ENCODE results near the gene SORL1. TPM values are rescaled to one million over a fixed set of nuclear protein-coding genes. Genes with fewer than 3 reads are reported as not detected.

The SORL1 gene
- polyA plus RNA-seq, 1 donor from 2014 or later: 6.5 TPM

DNA sequence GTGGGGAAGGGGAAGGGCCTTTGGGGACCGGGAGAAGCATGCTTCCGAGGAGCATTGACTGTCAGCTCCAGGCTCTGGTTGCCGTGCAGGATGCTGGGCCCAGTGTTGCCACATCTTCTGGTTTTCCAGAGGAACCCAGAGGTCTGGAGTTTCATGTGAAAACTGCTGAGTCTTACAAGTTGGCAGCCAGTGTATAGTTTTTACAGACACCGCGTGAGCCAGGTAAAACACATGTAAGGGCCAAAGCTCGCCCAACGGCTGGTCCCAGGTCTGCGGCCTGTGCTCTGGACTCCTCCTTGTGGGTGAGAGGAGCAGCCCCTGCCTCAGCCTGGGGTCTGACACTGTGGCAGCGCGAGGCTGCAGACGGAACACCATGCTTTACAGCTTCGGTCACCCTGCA, 19.1 kb downstream of the SORL1 start:
- no peak overlapping the region for H3K4me2 ChIP-seq (ENCODE audit: low read length)
- H2AFZ ChIP-seq (ENCODE audit: low read depth, low read length): no peak overlapping the region
- H3K9ac ChIP-seq (ENCODE audit: low read length): no peak overlapping the region
- no peak overlapping the region for H3K27ac ChIP-seq (ENCODE audit: low read length)
- no peaks in the 10 kb centered on the region for H3K27me3 ChIP-seq (ENCODE audit: insufficient read depth, low read depth, low read length)
- no peaks in the 10 kb centered on the region for H3K79me2 ChIP-seq (replicated peaks; ENCODE audit: insufficient read depth, low read length)
- no peaks in the 10 kb centered on the region for H3K36me3 ChIP-seq (ENCODE audit: insufficient read depth, low read length)
- H3F3A ChIP-seq (ENCODE audit: insufficient read depth, low read length, poor library complexity, severe bottlenecking): no peaks in the 10 kb centered on the region
- no peak overlapping the region for H3K4me3 ChIP-seq (ENCODE audit: low read length)
- no peaks in the 10 kb centered on the region for H3K9me3 ChIP-seq (ENCODE audit: low read length)
- no peak for TF ChIP-seq SMC3 (conservative IDR thresholded peaks at IDR 0.05; ENCODE audit: poor library complexity)
- no peak for TF ChIP-seq POLR2AphosphoS5 (IDR thresholded peaks at IDR 0.05)
- no peak for TF ChIP-seq EP300 (conservative IDR thresholded peaks at IDR 0.05; ENCODE audit: poor library complexity, severe bottlenecking)
- TF ChIP-seq TAF1 (IDR thresholded peaks at IDR 0.05; ENCODE audit: low read depth): no peak
- H4K20me1 ChIP-seq (ENCODE audit: insufficient read depth): no peaks in the 10 kb centered on the region
- no peaks in the 10 kb centered on the region for H3K9me2 ChIP-seq (ENCODE audit: insufficient read depth, low read length)

DNA sequence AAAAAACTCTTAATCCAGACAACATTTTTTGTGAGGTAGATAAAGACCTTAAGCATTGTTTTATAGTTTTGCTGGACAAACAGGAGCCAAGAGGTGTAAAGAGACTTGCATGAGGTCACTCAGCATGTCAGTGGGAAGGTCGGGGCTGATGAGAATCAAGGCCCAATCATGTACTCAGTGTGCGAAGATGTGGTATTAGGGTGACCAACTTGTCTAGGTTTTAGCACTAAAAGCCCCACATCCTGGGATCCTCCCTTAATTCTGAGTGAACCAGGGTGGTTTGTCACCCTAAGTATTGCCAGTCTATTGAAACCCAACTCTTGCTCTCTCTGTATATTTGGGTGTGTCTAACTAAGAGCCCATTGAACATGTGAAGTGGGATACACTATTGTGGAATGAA, 20.2 kb downstream of the SORL1 start:
- TF ChIP-seq EZH2 (IDR thresholded peaks at IDR 0.05; ENCODE audit: borderline replicate concordance, insufficient read depth, low read length, poor library complexity, severe bottlenecking) (no peak), POLR2AphosphoS5 (IDR thresholded peaks at IDR 0.05) (no peak), EP300 (conservative IDR thresholded peaks at IDR 0.05; ENCODE audit: poor library complexity, severe bottlenecking) (no peak), MXI1 (conservative IDR thresholded peaks at IDR 0.05; ENCODE audit: poor library complexity, severe bottlenecking) (no peak), RAD21 (conservative IDR thresholded peaks at IDR 0.05) (no peak), SMC3 (conservative IDR thresholded peaks at IDR 0.05; ENCODE audit: poor library complexity) (no peak), TAF1 (IDR thresholded peaks at IDR 0.05; ENCODE audit: low read depth) (no peak)
- TF ChIP-seq, protein P1, sequence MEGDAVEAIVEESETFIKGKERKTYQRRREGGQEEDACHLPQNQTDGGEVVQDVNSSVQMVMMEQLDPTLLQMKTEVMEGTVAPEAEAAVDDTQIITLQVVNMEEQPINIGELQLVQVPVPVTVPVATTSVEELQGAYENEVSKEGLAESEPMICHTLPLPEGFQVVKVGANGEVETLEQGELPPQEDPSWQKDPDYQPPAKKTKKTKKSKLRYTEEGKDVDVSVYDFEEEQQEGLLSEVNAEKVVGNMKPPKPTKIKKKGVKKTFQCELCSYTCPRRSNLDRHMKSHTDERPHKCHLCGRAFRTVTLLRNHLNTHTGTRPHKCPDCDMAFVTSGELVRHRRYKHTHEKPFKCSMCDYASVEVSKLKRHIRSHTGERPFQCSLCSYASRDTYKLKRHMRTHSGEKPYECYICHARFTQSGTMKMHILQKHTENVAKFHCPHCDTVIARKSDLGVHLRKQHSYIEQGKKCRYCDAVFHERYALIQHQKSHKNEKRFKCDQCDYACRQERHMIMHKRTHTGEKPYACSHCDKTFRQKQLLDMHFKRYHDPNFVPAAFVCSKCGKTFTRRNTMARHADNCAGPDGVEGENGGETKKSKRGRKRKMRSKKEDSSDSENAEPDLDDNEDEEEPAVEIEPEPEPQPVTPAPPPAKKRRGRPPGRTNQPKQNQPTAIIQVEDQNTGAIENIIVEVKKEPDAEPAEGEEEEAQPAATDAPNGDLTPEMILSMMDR (IDR thresholded peaks at IDR 0.05; ENCODE audit: poor library complexity, severe bottlenecking): no peak
- TF ChIP-seq, protein P2, sequence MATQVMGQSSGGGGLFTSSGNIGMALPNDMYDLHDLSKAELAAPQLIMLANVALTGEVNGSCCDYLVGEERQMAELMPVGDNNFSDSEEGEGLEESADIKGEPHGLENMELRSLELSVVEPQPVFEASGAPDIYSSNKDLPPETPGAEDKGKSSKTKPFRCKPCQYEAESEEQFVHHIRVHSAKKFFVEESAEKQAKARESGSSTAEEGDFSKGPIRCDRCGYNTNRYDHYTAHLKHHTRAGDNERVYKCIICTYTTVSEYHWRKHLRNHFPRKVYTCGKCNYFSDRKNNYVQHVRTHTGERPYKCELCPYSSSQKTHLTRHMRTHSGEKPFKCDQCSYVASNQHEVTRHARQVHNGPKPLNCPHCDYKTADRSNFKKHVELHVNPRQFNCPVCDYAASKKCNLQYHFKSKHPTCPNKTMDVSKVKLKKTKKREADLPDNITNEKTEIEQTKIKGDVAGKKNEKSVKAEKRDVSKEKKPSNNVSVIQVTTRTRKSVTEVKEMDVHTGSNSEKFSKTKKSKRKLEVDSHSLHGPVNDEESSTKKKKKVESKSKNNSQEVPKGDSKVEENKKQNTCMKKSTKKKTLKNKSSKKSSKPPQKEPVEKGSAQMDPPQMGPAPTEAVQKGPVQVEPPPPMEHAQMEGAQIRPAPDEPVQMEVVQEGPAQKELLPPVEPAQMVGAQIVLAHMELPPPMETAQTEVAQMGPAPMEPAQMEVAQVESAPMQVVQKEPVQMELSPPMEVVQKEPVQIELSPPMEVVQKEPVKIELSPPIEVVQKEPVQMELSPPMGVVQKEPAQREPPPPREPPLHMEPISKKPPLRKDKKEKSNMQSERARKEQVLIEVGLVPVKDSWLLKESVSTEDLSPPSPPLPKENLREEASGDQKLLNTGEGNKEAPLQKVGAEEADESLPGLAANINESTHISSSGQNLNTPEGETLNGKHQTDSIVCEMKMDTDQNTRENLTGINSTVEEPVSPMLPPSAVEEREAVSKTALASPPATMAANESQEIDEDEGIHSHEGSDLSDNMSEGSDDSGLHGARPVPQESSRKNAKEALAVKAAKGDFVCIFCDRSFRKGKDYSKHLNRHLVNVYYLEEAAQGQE (IDR thresholded peaks at IDR 0.05; ENCODE audit: borderline replicate concordance): no peak
- Histone ChIP-seq H2AFZ (ENCODE audit: low read depth, low read length) (no peak overlapping the region), H3K4me3 (ENCODE audit: low read length) (no peak overlapping the region), H3K27me3 (ENCODE audit: insufficient read depth, low read depth, low read length) (no peaks in the 10 kb centered on the region), H4K20me1 (ENCODE audit: insufficient read depth) (no peaks in the 10 kb centered on the region), H3K4me2 (ENCODE audit: low read length) (no peak overlapping the region), H3F3A (ENCODE audit: insufficient read depth, low read length, poor library complexity, severe bottlenecking) (no peaks in the 10 kb centered on the region), H3K9ac (ENCODE audit: low read length) (no peak overlapping the region), H3K9me2 (ENCODE audit: insufficient read depth, low read length) (no peaks in the 10 kb centered on the region), H3K79me2 (replicated peaks; ENCODE audit: insufficient read depth, low read length) (no peaks in the 10 kb centered on the region), H3K36me3 (ENCODE audit: insufficient read depth, low read length) (no peaks in the 10 kb centered on the region), H3K27ac (ENCODE audit: low read length) (no peak overlapping the region), H3K9me3 (ENCODE audit: low read length) (no peaks in the 10 kb centered on the region)

Measured in neural cell (in vitro differentiated cells).